Activated gamma-delta T cell treated with anti-CD3 and anti-CD28 coated beads, Interleukin-2, amount 50 U/mL, for 16 hours (primary cell): ENCODE data around the gene TRIP11.
A peak's percentile ranks its signal among the peaks of the same experiment; 100 is the strongest.
"Not testable (repeated sequence)": the region's sequence is repeated elsewhere in the genome, so short reads cannot be mapped to it uniquely, and the experiment has no call there.

ENCODE experiments used
- DNase-seq: peaks from one replicate; pipeline ENCODE4 v3.0.0-alpha.2; 2020; ENCODE audit warnings: low read depth

Gene TRIP11

DNA sequence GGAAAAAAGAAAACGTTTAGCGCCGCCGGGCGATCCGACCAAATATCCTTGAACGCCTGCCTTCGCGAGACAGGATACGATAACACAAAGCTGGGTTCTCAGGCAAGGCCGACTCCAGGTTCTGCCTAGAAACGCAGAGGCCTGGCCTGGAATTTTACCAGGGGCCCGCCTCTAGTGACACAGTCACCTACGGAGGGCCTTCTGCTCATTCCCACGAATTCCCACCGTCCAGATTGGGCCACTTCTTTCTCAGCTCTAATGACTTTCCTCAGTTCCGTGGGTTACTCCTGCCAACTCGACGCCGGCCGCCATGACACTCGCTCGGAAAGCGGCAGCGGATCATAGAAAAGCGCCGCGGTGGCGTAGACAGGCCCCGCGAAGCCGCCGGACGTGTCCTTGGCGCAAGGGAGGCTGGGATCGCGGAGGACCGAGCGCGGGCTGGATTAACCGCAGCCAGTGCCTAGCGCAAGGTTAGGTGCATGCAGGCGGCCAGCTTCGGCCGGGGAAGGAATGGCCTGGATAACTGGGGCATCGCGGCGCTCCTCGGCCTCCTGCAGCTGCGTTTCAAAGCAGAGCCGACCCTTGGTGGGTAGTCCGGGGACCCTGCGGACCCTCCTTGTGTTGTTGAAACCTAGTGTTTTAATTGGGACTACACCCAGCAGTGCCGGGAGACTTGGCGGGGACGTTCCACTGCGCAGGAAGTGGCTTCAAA lies at the start of gene TRIP11:
TRIP11 (minus strand) TSS at position 341 of the 712 bp plus-strand sequence. CDS start 374 bp downstream, outside the sequence.
- DNase-seq, result peak; percentile 92

DNA sequence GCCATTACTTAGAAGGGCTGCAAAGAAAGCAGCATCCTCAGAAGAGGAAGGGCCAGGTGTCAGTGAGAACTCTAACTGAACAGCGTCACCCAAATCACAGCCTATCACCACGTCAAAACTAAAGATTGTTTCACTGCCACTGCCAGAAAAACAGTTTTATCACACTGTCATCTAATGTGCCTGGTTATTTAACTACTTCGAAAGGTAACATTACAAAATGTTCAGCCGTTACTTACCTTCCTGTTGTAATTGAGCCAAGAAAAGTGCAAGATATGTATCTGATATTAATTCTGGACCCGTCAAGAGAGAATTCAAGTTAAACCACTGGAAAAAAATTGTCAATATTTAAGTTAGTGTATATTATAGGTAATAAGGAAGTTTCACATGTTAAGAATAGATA lies 48.6 kb upstream of the TRIP11 start:
- DNase-seq, result no peak

DNA sequence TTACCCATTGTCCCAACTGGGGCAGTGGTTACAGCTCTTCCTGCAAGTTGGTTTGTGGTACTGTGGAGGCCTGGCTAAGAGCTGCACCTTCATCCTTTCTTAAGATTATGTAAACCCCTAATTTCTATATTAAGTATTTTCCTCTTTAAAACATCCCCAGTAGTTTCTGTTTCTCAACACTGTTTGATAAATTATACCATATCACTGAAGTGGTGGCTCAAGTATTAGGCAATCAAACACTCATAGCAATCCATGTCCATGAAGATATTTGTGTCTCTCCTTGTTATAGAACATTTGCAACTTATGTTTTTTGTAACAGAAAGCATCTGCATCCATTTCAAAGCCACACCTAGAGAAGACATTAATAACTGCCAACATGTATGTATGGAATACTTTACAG lies 34.7 kb upstream of the TRIP11 start:
- DNase-seq, result no peak

DNA sequence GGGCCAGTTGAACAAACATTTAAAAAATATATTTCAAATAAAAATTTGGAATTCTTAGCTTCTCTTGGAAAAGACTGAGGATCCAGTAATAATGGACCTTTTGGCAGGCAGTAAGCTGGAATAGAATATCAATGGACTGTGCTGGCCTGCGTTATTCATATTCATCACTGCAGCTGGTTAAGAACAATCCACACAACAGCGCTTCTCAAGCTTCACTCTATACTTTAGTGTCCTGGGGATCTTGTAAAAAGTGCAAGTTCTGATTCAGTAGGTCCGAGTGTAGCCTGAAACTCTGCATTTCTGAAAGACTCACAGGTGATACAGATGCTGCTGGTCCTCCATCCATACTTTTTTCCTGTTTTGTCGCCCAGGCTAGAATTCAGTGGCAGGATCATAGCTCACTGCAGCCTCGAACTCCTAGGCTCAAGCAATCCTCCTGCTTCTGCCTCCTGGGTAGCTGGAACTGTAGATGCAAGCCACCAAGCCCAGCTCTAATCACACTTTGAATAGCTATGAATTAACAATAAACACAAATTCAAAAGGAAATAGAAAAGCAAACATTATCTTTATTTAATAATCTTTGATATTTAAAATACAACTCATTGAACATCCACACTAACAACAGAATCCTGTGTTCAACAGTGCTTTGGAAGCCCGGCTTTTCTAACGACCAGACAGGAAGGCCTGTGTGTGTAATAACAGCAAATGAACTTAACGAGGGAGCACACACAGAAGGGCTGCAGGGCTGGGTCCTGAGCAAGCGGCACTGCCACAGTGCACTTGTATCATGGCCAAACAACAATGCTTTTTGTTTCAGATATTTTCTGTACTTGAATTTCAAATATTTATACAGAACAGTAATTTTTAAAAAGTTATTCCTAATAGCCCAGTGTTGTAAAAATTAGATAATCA lies 18.4 kb upstream of the TRIP11 start:
- no peak for DNase-seq

DNA sequence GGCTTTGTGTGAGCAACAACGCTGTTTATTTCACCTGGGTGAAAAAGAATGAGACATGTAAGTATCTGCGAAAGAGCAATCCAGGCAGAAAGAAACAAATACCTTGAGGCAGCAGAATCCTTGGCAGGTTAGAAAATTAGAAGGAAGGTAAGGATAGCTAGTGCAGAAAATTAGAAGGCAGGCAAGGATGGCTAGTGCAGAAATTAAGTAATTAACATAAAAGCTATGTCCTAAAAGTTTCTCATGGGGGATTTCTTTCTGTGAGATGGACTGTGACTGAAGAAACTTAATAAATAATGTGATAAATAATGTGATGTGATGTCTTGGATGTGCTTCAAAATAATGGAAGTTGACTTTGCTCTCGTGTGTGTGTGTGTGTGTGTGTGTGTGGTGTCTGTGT lies 9.9 kb upstream of the TRIP11 start:
- DNase-seq, result no peak

DNA sequence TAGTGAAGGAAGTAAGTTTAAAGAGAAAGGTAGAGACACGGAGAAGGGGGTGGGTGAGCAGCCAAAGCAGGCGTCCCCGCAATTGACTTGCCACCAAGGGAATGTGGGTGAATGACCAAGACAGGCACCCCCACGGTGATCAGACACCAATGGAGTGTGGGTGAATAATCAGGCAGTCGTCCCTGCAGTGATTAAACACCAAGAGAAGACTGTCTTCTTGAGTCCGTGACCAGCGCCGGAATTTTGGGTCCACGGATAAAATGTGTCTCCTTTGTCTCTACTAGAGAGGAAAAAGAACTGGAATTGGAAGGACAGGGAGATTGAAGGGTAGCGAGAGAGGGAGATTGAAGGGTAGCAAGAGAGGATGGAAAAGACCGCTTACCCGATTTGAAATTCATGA lies 9.4 kb upstream of the TRIP11 start:
- DNase-seq, result not testable (repeated sequence)

DNA sequence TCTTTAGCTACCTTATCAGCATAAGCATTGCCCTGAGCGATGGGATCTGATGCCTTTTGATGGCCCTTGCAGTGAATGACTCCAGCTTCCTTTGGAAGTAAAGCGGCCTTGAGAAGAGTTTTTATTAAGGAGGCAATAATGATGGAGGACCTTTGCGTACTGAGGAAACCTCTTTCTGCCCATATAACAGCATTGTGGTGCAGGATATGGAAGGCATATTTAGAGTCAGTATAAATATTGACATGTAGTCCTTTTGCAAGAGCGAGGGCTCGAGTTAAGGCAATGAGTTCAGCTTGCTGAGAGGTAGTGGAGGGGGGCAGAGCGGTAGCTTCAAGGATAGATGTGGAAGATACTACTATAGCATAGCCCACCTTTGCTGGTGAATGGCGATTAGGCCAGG lies 6.0 kb upstream of the TRIP11 start:
- DNase-seq, result not testable (repeated sequence)

DNA sequence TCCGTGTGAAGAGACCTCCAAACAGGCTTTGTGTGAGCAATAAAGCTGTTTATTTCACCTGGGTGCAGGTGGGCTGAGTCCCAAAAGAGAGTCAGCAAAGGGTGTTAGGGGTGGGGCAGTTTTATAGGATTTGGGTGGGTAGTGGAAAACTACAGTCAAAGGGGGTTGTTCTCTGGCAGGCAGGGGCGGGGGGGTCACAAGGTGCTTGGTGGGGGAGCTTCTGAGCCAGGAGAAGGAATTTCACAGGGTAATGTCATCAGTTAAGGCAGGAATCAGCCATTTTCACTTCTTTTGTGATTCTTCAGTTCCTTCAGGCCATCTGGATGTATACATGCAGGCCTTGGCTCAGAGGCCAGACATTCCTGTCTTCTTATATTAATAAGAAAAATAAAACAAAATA lies 1.9 kb upstream of the TRIP11 start:
- DNase-seq, result not testable (repeated sequence)

DNA sequence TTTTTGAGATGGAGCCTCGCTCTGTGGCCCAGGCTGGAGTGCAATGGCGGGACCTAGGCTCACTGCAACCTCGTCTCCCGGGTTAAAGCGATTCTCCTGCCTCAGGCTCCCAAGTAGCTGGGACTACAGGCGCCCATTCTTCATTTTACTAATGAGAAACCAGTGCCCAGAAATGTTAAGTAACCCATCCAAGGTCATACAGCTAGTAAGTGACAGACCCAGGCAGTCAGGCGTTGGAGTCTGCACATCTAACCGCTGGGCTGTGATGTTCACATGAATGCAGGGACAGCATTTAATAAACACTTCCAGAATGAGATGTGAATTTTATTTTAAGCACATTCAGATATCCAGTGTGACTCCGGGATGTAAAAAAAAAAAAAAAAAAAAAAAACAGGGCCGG lies 1.3 kb upstream of the TRIP11 start:
- DNase-seq, result no peak

DNA sequence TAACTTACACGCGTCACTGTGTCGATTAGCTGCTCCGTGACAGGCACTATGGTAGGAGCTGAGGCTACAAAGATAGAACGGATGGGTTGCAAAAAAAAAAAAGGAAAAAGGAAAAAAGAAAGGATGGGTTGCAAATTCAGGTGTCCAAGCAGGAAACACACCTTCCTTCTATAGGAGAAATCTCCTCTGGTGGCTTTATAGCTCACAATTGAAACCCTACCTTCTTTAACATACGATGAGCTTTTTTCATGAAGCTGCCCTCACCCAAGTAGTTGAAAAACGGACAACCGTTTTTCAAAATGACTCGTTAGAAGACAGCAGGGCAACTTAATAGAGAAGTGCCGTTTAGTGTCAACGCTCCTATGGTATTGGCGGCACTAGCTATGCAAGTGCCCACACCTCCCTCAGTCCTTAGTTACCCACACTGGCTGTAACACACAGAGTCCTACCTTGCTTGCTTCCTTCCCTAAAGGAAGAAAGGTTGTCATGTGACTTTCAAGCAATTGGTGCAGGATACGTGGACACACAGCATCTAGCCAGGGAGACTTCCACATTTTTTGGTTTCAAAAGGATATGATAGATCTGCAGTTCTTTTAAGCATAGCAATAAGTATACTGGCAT lies 682 bp upstream of the TRIP11 start:
- DNase-seq, result no peak

DNA sequence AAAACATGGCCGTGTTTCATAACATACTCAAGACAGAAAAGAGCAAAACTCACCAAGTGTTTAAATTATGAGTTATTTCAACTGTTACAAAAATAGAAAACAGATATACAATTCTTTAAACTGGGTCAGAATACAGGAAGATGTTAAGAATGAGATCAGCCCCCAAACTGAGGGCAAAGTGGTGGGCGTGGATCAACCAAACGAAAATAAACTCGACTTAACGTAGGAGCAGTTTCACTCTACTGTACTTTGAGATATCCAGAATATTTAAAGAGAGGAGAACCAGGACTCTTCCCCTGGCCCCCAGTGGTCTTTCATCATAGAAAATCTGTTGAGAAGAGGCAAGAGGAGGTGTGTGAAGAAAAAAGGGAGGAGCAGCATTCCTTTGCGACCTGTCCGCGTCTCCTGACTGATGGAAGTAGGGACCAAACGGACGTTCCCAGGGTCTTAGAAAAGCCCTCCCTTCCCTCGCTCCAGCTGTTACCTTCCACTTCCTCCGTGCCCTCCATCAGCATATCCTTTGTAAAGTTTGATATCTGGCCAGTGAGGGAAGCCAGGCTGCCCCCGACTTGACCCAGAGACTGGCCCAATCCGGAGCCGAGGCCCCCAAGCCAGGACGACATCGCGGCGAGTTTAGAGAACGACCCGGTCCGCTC lies 668 bp downstream of the TRIP11 start:
- DNase-seq, result no peak

DNA sequence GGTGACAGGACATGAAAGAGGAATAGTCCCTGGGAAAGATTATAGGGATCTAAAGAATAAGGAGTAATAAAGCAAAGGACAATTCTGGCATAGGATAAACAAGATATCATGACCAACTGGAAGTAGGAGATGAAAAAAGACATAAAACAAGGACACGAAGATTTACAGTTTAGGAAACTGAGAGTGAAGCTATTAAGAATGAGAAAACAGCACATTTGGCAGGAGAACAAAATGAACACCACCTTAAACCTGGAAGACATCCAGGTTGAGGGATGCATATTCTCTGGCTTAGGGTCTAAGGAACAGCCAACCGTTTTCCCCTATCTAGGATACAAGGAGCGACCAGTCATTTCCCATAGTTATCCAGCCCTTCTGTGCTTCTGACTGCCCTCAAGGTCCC lies 1.9 kb downstream of the TRIP11 start:
- DNase-seq, result no peak

DNA sequence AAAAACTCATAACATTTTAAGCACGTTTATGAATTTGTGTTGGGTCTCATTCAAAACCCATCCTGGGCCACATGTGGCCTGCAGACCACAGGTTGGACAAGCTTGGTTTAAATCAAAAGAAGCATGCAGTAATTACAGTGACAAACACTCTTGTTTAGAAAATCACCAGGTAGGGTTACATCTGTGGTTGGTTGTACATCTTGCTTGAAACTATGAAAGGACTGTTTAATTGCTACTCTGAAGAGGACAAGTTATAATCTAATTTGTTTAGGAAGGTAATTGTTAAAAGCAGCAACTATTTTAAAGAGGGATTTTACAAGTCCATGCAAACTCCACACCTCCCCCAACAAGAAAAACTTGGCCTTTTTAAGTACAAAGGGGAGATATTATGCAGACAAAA lies 4.0 kb downstream of the TRIP11 start:
- DNase-seq, result no peak

DNA sequence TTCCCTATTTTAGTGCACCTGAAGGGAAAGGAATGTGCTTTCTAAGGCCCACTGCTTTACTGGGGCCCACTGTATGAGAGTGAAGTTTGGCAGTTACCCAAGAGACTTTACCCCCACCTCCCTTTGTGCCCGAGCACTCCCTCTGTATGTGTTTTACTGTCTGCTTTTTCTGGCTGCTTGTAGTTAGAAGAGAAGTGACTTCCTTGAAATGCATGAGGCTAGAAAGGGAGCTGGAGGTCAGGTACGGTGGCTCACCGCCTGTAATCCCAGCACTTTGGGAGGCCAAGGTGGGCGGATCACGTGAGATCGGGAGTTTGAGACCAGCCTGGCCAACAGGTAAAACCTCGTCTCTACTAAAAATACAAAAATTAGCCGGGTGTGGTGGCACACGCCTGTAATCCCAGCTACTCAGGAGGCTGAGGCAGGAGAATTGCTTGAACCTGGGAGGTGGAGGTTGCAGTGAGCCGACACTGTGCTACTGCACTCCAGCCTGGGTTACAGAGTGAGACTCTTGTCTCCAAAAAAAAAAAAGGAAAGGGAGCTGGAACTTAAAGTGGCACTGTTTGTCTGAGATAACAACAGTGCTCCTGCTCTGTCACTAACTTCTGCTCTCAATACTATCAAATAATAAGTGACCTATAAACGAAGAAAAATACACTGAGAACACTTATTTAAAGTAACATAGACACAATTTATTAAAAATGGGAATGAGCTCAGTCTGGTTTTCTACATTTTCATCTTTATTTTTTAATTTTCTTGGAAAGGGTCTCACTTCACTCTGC lies 5.8 kb downstream of the TRIP11 start:
- DNase-seq, result no peak

DNA sequence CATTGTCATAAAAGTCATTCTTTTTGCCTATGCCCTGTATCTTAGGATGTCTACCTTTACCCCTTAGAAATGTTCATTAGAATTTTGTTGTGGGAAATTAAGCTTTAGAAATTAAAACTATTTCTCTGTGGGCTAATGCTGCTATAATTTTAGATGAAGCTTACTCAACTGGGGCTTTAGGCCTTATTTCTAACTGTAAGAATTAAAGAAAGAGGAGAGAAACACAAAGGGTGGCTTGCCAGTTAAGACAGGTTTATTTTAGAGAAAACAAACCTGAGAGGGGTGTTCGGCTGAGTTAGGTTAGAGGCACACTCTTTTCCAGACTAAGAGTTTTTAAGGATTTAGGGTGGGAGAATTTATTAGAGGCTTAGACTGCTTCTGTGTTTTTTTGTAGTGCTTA lies 6.4 kb downstream of the TRIP11 start:
- no peak for DNase-seq

DNA sequence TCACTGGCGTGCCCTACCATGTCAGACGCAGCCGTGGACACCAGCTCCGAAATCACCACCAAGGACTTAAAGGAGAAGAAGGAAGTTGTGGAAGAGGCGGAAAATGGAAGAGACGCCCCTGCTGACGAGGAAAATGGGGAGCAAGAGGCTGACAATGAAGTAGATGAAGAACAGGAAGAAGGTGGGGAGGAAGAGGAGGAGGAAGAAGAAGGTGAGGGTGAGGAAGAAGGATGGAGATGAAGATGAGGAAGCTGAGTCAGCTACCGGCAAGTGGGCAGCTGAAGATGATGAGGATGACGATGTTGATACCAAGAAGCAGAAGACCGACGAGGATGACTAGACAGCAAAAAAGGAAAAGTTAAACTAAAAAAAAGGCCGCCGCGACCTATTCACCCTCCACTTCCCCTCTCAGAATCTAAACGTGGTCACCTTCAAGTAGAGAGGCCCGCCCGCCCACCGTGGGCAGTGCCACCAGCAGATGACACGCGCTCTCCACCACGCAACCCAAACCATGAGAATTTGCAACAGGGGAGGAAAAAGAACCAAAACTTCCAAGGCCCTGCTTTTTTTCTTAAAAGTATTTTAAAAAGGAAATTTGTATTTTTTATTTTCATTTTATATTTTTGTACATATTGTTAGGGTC lies 13.2 kb downstream of the TRIP11 start:
- DNase-seq, result no peak

DNA sequence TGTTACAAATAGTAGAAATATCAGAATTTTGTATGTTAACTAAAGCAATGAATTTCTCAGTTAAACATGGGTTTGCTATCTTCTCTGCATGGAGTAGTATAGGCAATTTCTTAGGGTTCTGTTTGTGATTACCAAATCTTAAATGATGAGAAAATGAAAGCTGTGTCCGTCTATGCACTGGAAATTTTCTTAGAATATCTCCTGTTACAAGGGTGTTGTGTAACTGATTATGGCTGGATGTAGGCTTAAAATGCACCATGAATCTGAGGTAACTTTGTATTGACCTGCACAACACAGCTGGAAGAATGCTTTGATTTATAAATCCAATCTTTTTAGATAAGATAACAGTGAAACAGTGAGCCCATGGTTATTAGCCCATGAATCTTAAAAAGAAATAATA lies 17.8 kb downstream of the TRIP11 start:
- no peak for DNase-seq

DNA sequence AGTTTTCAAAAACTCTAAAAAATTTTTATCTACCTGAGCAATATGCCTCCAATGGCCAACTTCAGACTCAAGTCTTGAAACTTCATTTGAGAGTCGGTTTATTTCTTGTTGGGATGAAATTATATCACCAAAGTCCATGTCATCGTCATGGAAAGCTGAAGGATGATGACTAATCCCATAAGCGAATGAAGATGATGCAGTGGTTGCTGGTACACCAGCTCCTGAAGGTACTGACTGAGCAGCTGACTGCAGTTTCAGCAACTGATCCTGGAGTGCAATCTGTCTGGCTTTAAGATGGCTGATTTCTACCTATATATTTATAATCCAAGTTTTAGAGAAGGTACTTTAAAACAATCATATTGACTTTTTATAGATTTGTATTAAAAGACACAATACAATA lies 18.3 kb downstream of the TRIP11 start:
- no peak for DNase-seq

DNA sequence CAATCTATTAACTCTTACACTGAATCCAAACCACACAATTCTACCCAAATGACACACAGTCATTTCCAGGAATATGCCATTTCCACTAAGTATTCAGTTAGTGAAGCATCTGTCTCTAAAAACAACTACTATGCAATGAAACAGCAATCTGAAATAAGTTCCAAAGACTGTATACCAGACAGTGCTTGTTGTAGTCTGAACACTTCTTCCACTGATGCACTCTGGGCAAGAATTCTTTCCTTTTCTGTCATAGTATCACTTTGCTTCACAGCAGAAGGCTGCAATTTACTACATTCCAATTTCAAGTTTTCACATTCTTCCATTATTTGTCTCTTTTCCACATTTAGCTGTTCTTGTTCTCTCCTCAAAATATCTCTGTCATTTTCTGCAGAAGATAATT lies 25.8 kb downstream of the TRIP11 start:
- no peak for DNase-seq

DNA sequence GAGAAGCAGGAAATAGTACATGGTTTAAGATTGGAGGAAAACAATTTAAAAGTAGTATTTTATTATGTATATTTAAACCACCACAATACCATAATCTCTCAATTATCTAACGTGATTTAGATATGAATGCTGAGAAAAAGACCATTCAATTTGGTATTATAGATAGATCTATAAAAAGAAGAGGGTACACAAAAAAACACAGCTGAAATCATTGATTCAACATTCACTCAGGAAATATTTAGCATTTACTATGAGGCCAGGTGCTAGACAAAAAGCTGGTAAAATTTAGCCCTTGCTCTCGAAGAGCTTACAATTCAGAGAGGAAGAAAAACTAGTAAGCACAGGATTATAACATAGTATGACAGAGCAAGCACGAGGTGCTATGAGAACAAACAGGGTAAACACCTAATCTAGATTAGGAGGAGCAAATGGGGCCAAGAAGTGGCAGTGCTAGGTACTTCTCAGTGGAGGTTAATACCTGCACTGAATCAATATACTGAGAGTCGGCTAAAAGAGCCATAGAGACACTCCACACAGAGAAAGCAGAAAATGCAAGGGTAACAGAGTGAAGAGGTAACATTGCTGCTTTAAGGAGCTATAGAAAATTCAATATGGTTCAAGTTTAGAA lies 27.6 kb downstream of the TRIP11 start:
- no peak for DNase-seq

DNA sequence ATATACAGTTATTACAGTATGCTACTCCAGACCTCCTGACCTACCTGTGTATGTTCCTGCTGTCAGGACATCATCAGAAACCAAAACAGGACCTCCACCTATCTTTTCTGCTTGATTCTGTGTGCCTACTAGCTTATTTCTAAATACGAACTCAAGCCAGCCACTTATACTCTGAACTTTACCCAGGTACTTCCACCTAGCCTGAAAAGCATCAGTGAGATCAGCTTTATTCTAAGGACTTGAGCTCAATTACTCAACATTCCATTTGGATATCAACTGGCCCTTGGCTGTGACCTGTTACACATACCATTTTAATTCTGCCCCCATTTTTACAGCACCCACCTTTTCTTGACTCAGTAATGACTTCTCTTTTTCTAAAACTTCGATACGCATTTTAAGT lies 29.2 kb downstream of the TRIP11 start:
- DNase-seq, result no peak
